ENCODE data around the gene TMEM200A. TPM values are rescaled to one million over a fixed set of nuclear protein-coding genes. Genes with fewer than 3 reads are reported as not detected.

TMEM200A gene
- total and polyA plus RNA-seq, 10 donors: 0.33 to 2.3 (median 1.3) TPM

- Histone ChIP-seq H3K4me3 (no peak overlapping the region), H3K4me1 (peaks cover 0 to 8% (median 0%) of the 10 kb centered on the region in 6 donors), H3K27me3 (replicated peaks in 1 of 7) (no peaks in the 10 kb centered on the region), H3K36me3 (no peaks in the 10 kb centered on the region), H3K9me3 (no peaks in the 10 kb centered on the region), H3K27ac (no peak overlapping the region)
- TF ChIP-seq POLR2A (IDR thresholded peaks at IDR 0.05) (no peak), CTCF (IDR thresholded peaks at IDR 0.05 in 8 of 11, conservative IDR thresholded peaks at IDR 0.05 in 3 of 11) (no peak), POLR2AphosphoS5 (IDR thresholded peaks at IDR 0.05) (no peak)
- intact Hi-C loops (cut with DNase I; ENCODE audit: low total_unique reads): no loop called here
- 35 to 89% (median 62%) methylated on average over 1 of the region's 1 CpG for WGBS, 5 donors
- no peak for DNase-seq
Measured at GRCh38 chr6:130376936-130377335, 11.1 kb downstream of the TMEM200A start.

GRCh38 chr6:130377371-130377770, 11.6 kb downstream of the TMEM200A start:
- no peak for DNase-seq

GRCh38 chr6:130377915-130378314, 12.1 kb downstream of the TMEM200A start:
- Histone ChIP-seq H3K27ac (no peak overlapping the region), H3K9me3 (no peaks in the 10 kb centered on the region), H3K36me3 (no peaks in the 10 kb centered on the region), H3K27me3 (replicated peaks in 1 of 7) (no peaks in the 10 kb centered on the region), H3K4me1 (peaks cover 0 to 13% (median 0%) of the 10 kb centered on the region in 6 donors), H3K4me3 (no peak overlapping the region)
- no peak for DNase-seq
- TF ChIP-seq POLR2A (IDR thresholded peaks at IDR 0.05) (no peak), POLR2AphosphoS5 (IDR thresholded peaks at IDR 0.05) (no peak), CTCF (IDR thresholded peaks at IDR 0.05 in 8 of 11, conservative IDR thresholded peaks at IDR 0.05 in 3 of 11) (no peak)
- WGBS, 5 donors: 89 to 98% (median 94%) methylated on average over 2 of the region's 2 CpGs
- intact Hi-C loops (cut with DNase I; ENCODE audit: low total_unique reads): no loop called here

More at GRCh38 chr6:130377371-130377770, 11.6 kb downstream of the TMEM200A start:
- no peak overlapping the region for H3K4me3 ChIP-seq
- no peaks in the 10 kb centered on the region for H3K27me3 ChIP-seq (replicated peaks in 1 of 7)
- TF ChIP-seq POLR2AphosphoS5 (IDR thresholded peaks at IDR 0.05): no peak
- TF ChIP-seq CTCF (IDR thresholded peaks at IDR 0.05 in 8 of 11, conservative IDR thresholded peaks at IDR 0.05 in 3 of 11): no peak
- TF ChIP-seq POLR2A (IDR thresholded peaks at IDR 0.05): no peak
- H3K4me1 ChIP-seq: peaks cover 0 to 12% (median 0%) of the 10 kb centered on the region in 6 donors
- no peak overlapping the region for H3K27ac ChIP-seq
- intact Hi-C loops (cut with DNase I; ENCODE audit: low total_unique reads): no loop called here
- H3K36me3 ChIP-seq: no peaks in the 10 kb centered on the region
- H3K9me3 ChIP-seq: no peaks in the 10 kb centered on the region

DNA sequence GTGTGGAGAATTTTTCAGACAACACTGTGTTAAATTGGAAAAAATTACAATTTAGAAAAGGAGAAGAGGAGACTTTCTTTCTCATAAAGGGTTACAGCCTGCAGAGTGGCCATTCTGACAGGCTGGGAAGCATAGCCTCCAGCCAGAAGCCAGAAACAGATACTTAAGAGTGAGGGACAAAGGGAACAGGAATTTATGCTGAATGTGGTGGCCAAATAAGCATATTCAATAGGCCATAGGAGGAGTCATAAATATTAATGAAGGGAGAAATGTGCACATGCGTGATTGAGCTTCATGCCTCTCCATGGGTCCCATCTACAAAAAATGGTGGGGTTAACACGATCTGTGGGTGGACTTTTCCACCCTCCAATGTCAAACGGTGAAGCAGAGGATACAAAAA, 13.4 kb downstream of the TMEM200A start:
- Histone ChIP-seq H3K27ac (no peak overlapping the region), H3K27me3 (replicated peaks in 1 of 7) (no peaks in the 10 kb centered on the region), H3K4me1 (peaks cover 0 to 13% (median 0%) of the 10 kb centered on the region in 6 donors), H3K4me3 (no peak overlapping the region), H3K9me3 (no peaks in the 10 kb centered on the region), H3K36me3 (no peaks in the 10 kb centered on the region)
- 89 to 95% (median 91%) methylated on average over 3 of the region's 3 CpGs for WGBS, 5 donors
- DNase-seq: no peak
- TF ChIP-seq POLR2AphosphoS5 (IDR thresholded peaks at IDR 0.05): no peak
- TF ChIP-seq POLR2A (IDR thresholded peaks at IDR 0.05): no peak
- no peak for TF ChIP-seq CTCF (IDR thresholded peaks at IDR 0.05 in 8 of 11, conservative IDR thresholded peaks at IDR 0.05 in 3 of 11)
- intact Hi-C loops (cut with DNase I; ENCODE audit: low total_unique reads): no loop called here

All from spleen (tissue), 11 donors.